Bronchial epithelial cell (primary cell): ENCODE data around the gene ZNF592. TPM values are rescaled to one million over a fixed set of nuclear protein-coding genes. Genes with fewer than 3 reads are reported as not detected.
"Not testable (repeated sequence)": the region's sequence is repeated elsewhere in the genome, so short reads cannot be mapped to it uniquely, and the experiment has no call there.

ENCODE experiments used
- DNase-seq: peaks from one replicate; pipeline ENCODE4 v3.0.0-alpha.2; 2010; ENCODE audit warnings: low read depth
- FAIRE-seq: peaks from 2 replicates; lab custom pipeline; 2011; peaks lifted over from hg19 to GRCh38; lab: Jason Lieb, UNC
- H3K27me3 ChIP-seq: 2 replicates; pipeline ENCODE4 v1.5.1; 2011; ENCODE audit warnings: low read length; ENCODE audit not compliant: control insufficient read depth, insufficient read depth
- H3K36me3 ChIP-seq: 2 replicates; pipeline ENCODE4 v1.5.1; 2011; ENCODE audit warnings: low read length; ENCODE audit not compliant: control insufficient read depth, insufficient read depth
- H3K4me3 ChIP-seq: 2 replicates; pipeline ENCODE4 v1.5.1; 2011; ENCODE audit warnings: mild to moderate bottlenecking, low read depth, low read length, control low read depth
- CTCF ChIP-seq: IDR thresholded peaks from 2 replicates; pipeline ENCODE4 v1.5.1; 2011; ENCODE audit warnings: mild to moderate bottlenecking, moderate library complexity, low read length, control low read depth, inconsistent platforms; ENCODE audit not compliant: insufficient read depth, severe bottlenecking
- total RNA-seq: library from RNA; depleted of rRNA; stranded (reverse); fragments of >200 nt; gene quantifications from 2 replicates; pipeline ENCODE4 v1.2.1, GENCODE V29; 2014

The ZNF592 gene
- total RNA-seq, 1 donor from 2014 or later: 2.6 TPM

- DNase-seq (peak; percentile 47), FAIRE-seq (no peak)
- Histone ChIP-seq H3K4me3 (no peak overlapping the region), H3K36me3 (no peaks in the 10 kb centered on the region), H3K27me3 (no peaks in the 10 kb centered on the region)
- no peak for TF ChIP-seq CTCF
These were observed 23.3 kb upstream of the ZNF592 start for GRCh38 chr15:84725001-84725491.

- Histone ChIP-seq H3K4me3 (no peak overlapping the region), H3K36me3 (no peaks in the 10 kb centered on the region), H3K27me3 (no peaks in the 10 kb centered on the region)
- DNase-seq: no peak
- no peak for FAIRE-seq
- no peak for TF ChIP-seq CTCF
These were observed 21.0 kb upstream of the ZNF592 start for GRCh38 chr15:84727429-84727828.

- Histone ChIP-seq H3K4me3 (no peak overlapping the region), H3K27me3 (no peaks in the 10 kb centered on the region), H3K36me3 (no peaks in the 10 kb centered on the region)
- DNase-seq (no peak), FAIRE-seq (no peak)
- TF ChIP-seq CTCF: no peak
These were observed 16.6 kb upstream of the ZNF592 start for GRCh38 chr15:84731774-84732173.

- Histone ChIP-seq H3K4me3 (peak overlapping the region; percentile 26), H3K36me3 (no peaks in the 10 kb centered on the region), H3K27me3 (no peaks in the 10 kb centered on the region)
- no peak for FAIRE-seq
- TF ChIP-seq CTCF: no peak
- peak; percentile 80 for DNase-seq
These were observed 13.5 kb upstream of the ZNF592 start for GRCh38 chr15:84734794-84735479.

- H3K27me3 ChIP-seq, FAIRE-seq, H3K36me3 ChIP-seq: not testable (repeated sequence)
- H3K4me3 ChIP-seq: peak overlapping the region; percentile 26
- DNase-seq: peak; percentile 81
These were observed 12.8 kb upstream of the ZNF592 start for GRCh38 chr15:84735480-84736061.

- no peak for TF ChIP-seq CTCF
- FAIRE-seq: no peak
- H3K4me3 ChIP-seq: no peak overlapping the region
- H3K27me3 ChIP-seq: no peaks in the 10 kb centered on the region
- no peak for DNase-seq
- H3K36me3 ChIP-seq: no peaks in the 10 kb centered on the region
These were observed 12.0 kb upstream of the ZNF592 start for GRCh38 chr15:84736375-84736774.
